ENCODE measurements around the gene ACOX2. TPM values are rescaled to one million over a fixed set of nuclear protein-coding genes. Genes with fewer than 3 reads are reported as not detected.

The ACOX2 gene
- total and polyA plus RNA-seq, 9 donors = 6.8 to 57.7 (median 23.7) TPM

GRCh38 chr3:58478781-58479180, 58.2 kb downstream of the ACOX2 start:
- 92 to 94% (median 93%) methylated on average over 2 of the region's 2 CpGs for WGBS, 3 donors
- H3K9me3 ChIP-seq = no peaks in the 10 kb centered on the region
- intact Hi-C loops (cut with DNase I) = no loop called here
- H3K27ac ChIP-seq = no peak overlapping the region
- TF ChIP-seq CTCF (IDR thresholded peaks at IDR 0.05) = no peak
- TF ChIP-seq POLR2A (IDR thresholded peaks at IDR 0.05) = no peak
- TF ChIP-seq EP300 (IDR thresholded peaks at IDR 0.05) = no peak
- H3K27me3 ChIP-seq = no peaks in the 10 kb centered on the region
- DNase-seq = no peak
- H3K4me3 ChIP-seq = no peak overlapping the region
- H3K36me3 ChIP-seq = no peaks in the 10 kb centered on the region
- H3K4me1 ChIP-seq (ENCODE audit: insufficient read depth) = no peaks in the 10 kb centered on the region

- no peaks in the 10 kb centered on the region for H3K4me1 ChIP-seq (ENCODE audit: insufficient read depth)
- intact Hi-C loops (cut with DNase I) = no loop called here
- H3K27me3 ChIP-seq = no peaks in the 10 kb centered on the region
- WGBS, 3 donors = 62 to 70% (median 70%) methylated on average over 3 of the region's 3 CpGs
- no peaks in the 10 kb centered on the region for H3K9me3 ChIP-seq
- no peak for DNase-seq
- H3K4me3 ChIP-seq = no peak overlapping the region
- no peak overlapping the region for H3K27ac ChIP-seq
- no peak for TF ChIP-seq POLR2A (IDR thresholded peaks at IDR 0.05)
- no peak for TF ChIP-seq CTCF (IDR thresholded peaks at IDR 0.05)
- TF ChIP-seq EP300 (IDR thresholded peaks at IDR 0.05) = no peak
- no peaks in the 10 kb centered on the region for H3K36me3 ChIP-seq
Observed at GRCh38 chr3:58474967-58475578, 61.9 kb downstream of the ACOX2 start.

GRCh38 chr3:58474348-58474911, 62.6 kb downstream of the ACOX2 start:
- H3K27ac ChIP-seq = no peak overlapping the region
- H3K9me3 ChIP-seq = no peaks in the 10 kb centered on the region
- whole genome bisulfite sequencing, 3 donors = 95 to 100% (median 100%) methylated on average over 1 of the region's 1 CpG
- no peak overlapping the region for H3K4me3 ChIP-seq
- no peaks in the 10 kb centered on the region for H3K4me1 ChIP-seq (ENCODE audit: insufficient read depth)
- TF ChIP-seq EP300 (IDR thresholded peaks at IDR 0.05) (no peak), POLR2A (IDR thresholded peaks at IDR 0.05) (no peak), CTCF (IDR thresholded peaks at IDR 0.05) (no peak)
- no peaks in the 10 kb centered on the region for H3K27me3 ChIP-seq
- no peak for DNase-seq
- intact Hi-C loops (cut with DNase I) = no loop called here
- no peaks in the 10 kb centered on the region for H3K36me3 ChIP-seq

- intact Hi-C loops (cut with DNase I) = no loop called here
- Histone ChIP-seq H3K4me1 (ENCODE audit: insufficient read depth) (no peaks in the 10 kb centered on the region), H3K36me3 (no peaks in the 10 kb centered on the region), H3K4me3 (no peak overlapping the region), H3K27me3 (no peaks in the 10 kb centered on the region), H3K9me3 (no peaks in the 10 kb centered on the region), H3K27ac (no peak overlapping the region)
- 90 to 100% (median 92%) methylated on average over 1 of the region's 1 CpG for WGBS, 3 donors
- no peak for DNase-seq
- TF ChIP-seq EP300 (IDR thresholded peaks at IDR 0.05) (no peak), CTCF (IDR thresholded peaks at IDR 0.05) (no peak), POLR2A (IDR thresholded peaks at IDR 0.05) (no peak)
Observed at GRCh38 chr3:58473275-58473674, 63.7 kb downstream of the ACOX2 start.
